GM12892 (cell line): ENCODE data around the gene RAB36.

Source experiments
- POLR2A ChIP-seq: IDR thresholded peaks from 2 replicates; pipeline ENCODE4 v1.6.1; 2011; ENCODE audit warnings: low read depth, low read length, control low read depth
- POLR2AphosphoS5 ChIP-seq: IDR thresholded peaks from 2 replicates; pipeline ENCODE4 v1.6.1; 2011; ENCODE audit warnings: low read depth, low read length, control low read depth
- TAF1 ChIP-seq: IDR thresholded peaks from 2 replicates; pipeline ENCODE4 v1.6.1; 2011; ENCODE audit warnings: low read depth, mild to moderate bottlenecking, control low read depth, low read length, borderline replicate concordance

DNA sequence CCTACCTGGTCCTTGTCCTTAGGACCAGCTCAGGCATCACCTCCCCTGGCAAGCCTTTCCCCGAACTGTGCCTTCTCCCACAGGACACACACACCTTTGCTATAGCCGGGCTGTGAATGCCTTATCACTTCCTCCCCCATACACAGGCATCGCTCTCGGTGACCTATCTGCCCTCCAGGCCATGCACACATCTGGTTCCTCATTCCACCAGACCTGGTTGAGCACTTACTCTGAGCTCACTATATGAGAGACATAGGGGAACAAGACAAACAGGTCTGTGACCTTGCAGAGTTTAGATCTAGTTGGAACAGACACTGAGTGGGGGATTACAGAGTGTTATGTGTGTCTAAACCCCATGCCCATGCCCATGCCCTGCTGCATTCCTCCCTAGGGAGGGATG, 31.9 kb downstream of the RAB36 start:
- TF ChIP-seq POLR2AphosphoS5, result no peak
- TF ChIP-seq POLR2A, result no peak
- TF ChIP-seq TAF1, result no peak
